Stimulated activated CD4-positive, alpha-beta T cell treated with anti-CD3 and anti-CD28 coated beads, TNF-alpha, amount 100 ng/mL, for 24 hours (primary cell): ENCODE data around the gene DEAF1.
"Not testable (repeated sequence)": the region's sequence is repeated elsewhere in the genome, so short reads cannot be mapped to it uniquely, and the experiment has no call there.

Experiments
- DNase-seq, 3 experiments: peaks; one replicate each; pipeline ENCODE4 v3.0.0-alpha.2; 2020; ENCODE audit warnings: low read depth in 3 of 3

Gene DEAF1

GRCh38 chr11:699753-700152 lies 4.7 kb upstream of the DEAF1 start:
- DNase-seq: no peak

GRCh38 chr11:699116-699508 lies 4.1 kb upstream of the DEAF1 start:
- DNase-seq: no peak

GRCh38 chr11:698493-699115 lies 3.6 kb upstream of the DEAF1 start:
- no peak for DNase-seq

- no peak for DNase-seq
Measured at GRCh38 chr11:697811-698311, 2.8 kb upstream of the DEAF1 start.

GRCh38 chr11:696955-697491 lies 2.0 kb upstream of the DEAF1 start:
- no peak for DNase-seq

- peak; percentile 93 to 98 (median 96) for DNase-seq
Measured at GRCh38 chr11:695538-696248, 671 bp upstream of the DEAF1 start, which contains the start of gene TMEM80. TSS of gene TMEM80 (plus strand) at chr11:695816. CDS start at chr11:695828, 12 bp downstream.

- no peak for DNase-seq
Measured at GRCh38 chr11:695288-695537, 191 bp upstream of the DEAF1 start.

GRCh38 chr11:693887-694562 lies 997 bp downstream of the DEAF1 start:
- DNase-seq: no peak

- no peak for DNase-seq
Measured at GRCh38 chr11:693415-693831, 1.6 kb downstream of the DEAF1 start.

- no peak for DNase-seq
Measured at GRCh38 chr11:692824-693414, 2.1 kb downstream of the DEAF1 start.

- DNase-seq: no peak
Measured at GRCh38 chr11:691710-692590, 3.1 kb downstream of the DEAF1 start.

GRCh38 chr11:690738-691633 lies 4.0 kb downstream of the DEAF1 start:
- no peak for DNase-seq

GRCh38 chr11:690244-690643 lies 4.8 kb downstream of the DEAF1 start:
- DNase-seq: not testable (repeated sequence)

- no peak for DNase-seq
Measured at GRCh38 chr11:689625-690024, 5.4 kb downstream of the DEAF1 start.

GRCh38 chr11:688681-689080 lies 6.3 kb downstream of the DEAF1 start:
- DNase-seq: no peak

- no peak for DNase-seq
Measured at GRCh38 chr11:687751-688150, 7.3 kb downstream of the DEAF1 start.

GRCh38 chr11:686451-687243 lies 8.4 kb downstream of the DEAF1 start:
- DNase-seq: no peak

- no peak for DNase-seq
Measured at GRCh38 chr11:680970-681369, 14.1 kb downstream of the DEAF1 start.

GRCh38 chr11:680476-680875 lies 14.5 kb downstream of the DEAF1 start:
- no peak for DNase-seq
